Kidney glomerular epithelial cell (primary cell): ENCODE data around the gene CHRNA10.

Source experiments
- DNase-seq: peaks from one replicate; lab custom pipeline; 2025; lab: John Stamatoyannopoulos, UW

Gene CHRNA10

GRCh38 chr11:3671334-3672254 is at the start of gene CHRNA10:
CHRNA10 (minus strand) TSS chr11:3671384; CDS start chr11:3671312, 72 bp downstream.
- DNase-seq = no peak

GRCh38 chr11:3712274-3712673 is 41.1 kb upstream of the CHRNA10 start:
- DNase-seq = no peak

GRCh38 chr11:3710485-3711259 is 39.5 kb upstream of the CHRNA10 start:
- DNase-seq = no peak

GRCh38 chr11:3709977-3710376 is 38.8 kb upstream of the CHRNA10 start:
- DNase-seq = no peak

- no peak for DNase-seq
Measured at GRCh38 chr11:3707176-3707575, 36.0 kb upstream of the CHRNA10 start.

GRCh38 chr11:3703383-3703782 is 32.2 kb upstream of the CHRNA10 start:
- DNase-seq = no peak

GRCh38 chr11:3700910-3701309 is 29.7 kb upstream of the CHRNA10 start:
- DNase-seq = no peak

GRCh38 chr11:3700410-3700809 is 29.2 kb upstream of the CHRNA10 start:
- no peak for DNase-seq

GRCh38 chr11:3686751-3687150 is 15.6 kb upstream of the CHRNA10 start:
- DNase-seq = no peak

- DNase-seq = no peak
Measured at GRCh38 chr11:3685923-3686322, 14.7 kb upstream of the CHRNA10 start.

GRCh38 chr11:3684819-3685172 is 13.6 kb upstream of the CHRNA10 start:
- no peak for DNase-seq

GRCh38 chr11:3684129-3684818 is 13.1 kb upstream of the CHRNA10 start:
- DNase-seq = no peak

GRCh38 chr11:3683039-3683438 is 11.9 kb upstream of the CHRNA10 start:
- no peak for DNase-seq

- DNase-seq = no peak
Measured at GRCh38 chr11:3679077-3679476, 7.9 kb upstream of the CHRNA10 start.

GRCh38 chr11:3675971-3676370 is 4.8 kb upstream of the CHRNA10 start:
- no peak for DNase-seq

- DNase-seq = peak; percentile 83
Measured at GRCh38 chr11:3674189-3674588, 3.0 kb upstream of the CHRNA10 start.

- DNase-seq = no peak
Measured at GRCh38 chr11:3669742-3670183, 1.4 kb downstream of the CHRNA10 start.

GRCh38 chr11:3669128-3669527 is 2.1 kb downstream of the CHRNA10 start:
- no peak for DNase-seq

- DNase-seq = no peak
Measured at GRCh38 chr11:3667149-3668035, 3.8 kb downstream of the CHRNA10 start.

- DNase-seq = no peak
Measured at GRCh38 chr11:3666023-3666530, 5.1 kb downstream of the CHRNA10 start.

GRCh38 chr11:3665336-3666022 is 5.7 kb downstream of the CHRNA10 start:
- no peak for DNase-seq
